IPS DF 4.7 (cell line): ENCODE data around the gene SLC46A3.
"Not testable (repeated sequence)": the region's sequence is repeated elsewhere in the genome, so short reads cannot be mapped to it uniquely, and the experiment has no call there.

Experiments
- DNase-seq: peaks from one replicate; pipeline ENCODE4 v3.0.0-alpha.2; 2013; ENCODE audit warnings: low spot score; ENCODE audit errors: extremely low read depth

SLC46A3 gene

GRCh38 chr13:28684257-28684656 is 34.5 kb downstream of the SLC46A3 start:
- peak; percentile 75 for DNase-seq

DNA sequence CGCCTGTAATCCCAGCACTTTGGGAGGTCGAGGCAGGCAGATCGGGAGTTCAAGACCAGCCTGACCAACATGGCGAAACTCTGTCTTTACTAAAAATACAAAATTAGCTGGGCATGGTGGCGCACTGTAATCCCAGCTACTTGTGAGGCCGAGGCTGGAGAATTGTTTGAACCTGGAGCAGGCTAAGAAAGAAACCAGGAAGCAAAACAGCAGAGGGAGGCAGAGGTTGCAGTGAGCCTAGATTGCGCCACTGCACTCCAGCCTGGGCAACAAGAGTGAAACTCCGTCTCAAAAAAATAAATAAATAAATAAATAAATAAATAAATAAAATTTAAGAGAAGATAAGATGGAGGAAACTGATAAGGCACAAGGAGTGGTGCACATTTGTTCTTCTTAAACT is 35.6 kb downstream of the SLC46A3 start:
- not testable (repeated sequence) for DNase-seq

- DNase-seq: no peak
These were observed 38.2 kb downstream of the SLC46A3 start for GRCh38 chr13:28680541-28680940.

DNA sequence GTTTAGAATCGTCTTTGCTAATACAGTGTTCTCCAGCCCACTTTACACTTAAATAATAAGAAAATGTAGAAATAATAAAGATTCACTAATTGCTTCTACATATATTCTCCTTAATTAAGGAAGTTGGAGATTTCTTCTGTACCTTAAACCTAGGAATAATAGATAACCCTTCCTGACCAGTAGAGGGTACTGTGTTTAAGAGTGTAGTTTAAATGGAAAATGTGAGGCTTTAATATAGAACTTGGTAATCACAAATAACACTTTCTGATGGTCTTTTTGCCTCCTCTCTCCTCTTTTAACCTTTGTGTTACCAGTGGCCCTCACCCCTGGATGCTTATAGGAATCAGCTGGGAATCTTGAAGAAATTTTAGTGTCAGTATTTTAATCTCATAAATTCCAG is 39.1 kb downstream of the SLC46A3 start:
- DNase-seq: no peak

DNA sequence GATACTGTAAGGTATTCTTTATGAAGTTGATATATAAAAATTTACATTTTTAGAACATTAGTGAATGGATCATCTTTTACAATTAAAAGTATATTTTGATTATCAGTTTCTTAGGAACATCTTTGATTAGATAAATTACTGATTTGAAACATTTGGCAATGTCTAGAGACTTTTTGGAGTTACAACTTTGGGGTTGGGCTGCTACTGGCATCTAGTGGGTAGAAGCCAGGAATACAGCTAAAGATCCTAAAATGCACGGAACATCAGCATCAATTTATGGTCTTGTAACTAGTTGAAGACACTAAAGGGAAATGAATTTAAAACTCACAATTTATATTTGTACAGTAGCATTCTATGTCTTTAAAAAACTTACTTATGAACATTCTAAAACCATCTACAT is 40.0 kb downstream of the SLC46A3 start:
- no peak for DNase-seq

DNA sequence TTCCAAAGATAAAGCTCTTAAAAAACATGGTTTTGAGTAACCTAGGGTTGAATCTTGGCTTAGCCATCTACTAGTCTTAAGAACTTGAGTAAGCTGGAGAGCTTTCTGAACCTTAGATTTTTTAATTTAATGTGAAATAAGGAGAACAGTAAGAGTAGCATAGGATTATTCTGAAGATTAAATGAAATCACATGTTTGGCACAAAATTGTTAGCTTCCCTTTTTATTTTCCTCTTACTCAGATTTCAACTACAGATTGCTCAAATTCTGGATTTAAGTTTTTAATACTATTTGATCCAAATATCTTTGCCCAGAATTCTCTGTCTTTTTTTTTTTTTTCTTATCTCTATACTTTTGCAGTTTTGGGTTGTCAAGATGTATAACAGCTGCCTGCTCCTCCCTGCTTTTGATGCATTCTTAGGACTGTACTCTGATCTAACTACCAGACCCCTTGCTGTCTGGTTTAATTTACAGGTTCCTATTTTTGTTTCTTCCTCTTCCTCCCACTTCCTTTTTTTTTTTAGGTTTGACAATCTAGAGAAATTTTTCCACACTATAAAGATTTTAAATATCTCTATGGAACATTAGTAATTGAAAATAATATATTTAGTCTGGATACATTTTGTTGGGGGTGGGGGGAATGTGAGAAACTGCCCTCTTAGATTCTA is 47.5 kb downstream of the SLC46A3 start:
- DNase-seq: no peak

- DNase-seq: no peak
These were observed 51.8 kb downstream of the SLC46A3 start for GRCh38 chr13:28666897-28667488.

DNA sequence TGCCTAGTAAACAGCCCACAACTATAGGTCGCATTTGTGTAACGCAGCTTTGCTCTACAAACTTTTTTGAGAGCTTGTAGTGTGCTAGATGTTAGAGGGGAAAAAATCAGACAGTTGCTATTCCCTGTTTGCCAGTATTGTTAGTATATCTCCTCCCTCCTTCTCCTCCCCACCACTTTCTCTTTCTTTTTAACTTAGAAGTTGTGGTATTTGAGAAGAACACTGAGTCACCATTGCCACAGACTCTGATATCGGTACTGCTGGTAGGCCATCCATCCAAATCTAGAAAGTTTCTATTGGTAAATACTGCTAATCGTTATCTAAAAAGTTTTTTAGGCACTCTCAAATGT is 59.2 kb downstream of the SLC46A3 start:
- no peak for DNase-seq

DNA sequence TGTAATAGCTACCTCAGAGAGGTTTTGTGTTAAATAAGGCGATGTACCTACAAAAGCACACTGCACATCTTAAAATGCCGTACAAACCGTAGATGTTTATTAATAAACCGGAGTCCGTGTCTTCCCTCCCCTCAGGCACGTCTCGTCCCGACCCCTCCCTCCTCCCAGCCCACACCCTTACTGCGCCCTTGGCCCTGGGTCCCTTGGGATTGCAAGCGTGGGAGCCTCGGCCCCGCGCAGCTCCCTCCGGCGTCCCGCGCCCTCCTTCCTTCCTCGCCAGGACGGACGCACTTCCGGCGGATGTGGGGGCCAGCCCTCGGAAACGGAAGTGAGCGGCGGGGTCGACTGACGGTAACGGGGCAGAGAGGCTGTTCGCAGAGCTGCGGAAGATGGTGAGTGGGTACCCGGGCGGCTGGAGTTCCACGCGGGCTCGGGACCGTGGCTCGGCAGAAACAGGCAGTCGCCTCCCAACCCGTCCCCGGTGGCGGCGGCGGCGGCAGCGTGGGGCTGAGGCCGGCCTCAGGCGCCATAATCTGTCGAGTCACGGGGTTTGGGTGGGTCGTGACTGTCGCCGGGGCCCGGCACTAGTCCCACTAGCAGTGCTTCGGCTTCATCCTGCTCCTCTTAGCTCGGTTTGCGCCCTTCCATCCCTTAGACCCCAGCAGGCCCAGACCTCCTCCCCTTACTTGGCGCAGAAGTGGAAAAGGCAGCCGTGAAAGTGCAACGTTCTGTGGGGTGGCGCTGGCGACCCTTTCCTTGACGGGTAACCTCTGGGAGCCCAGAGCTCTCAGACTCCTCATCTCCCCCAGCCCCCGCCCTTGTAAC is 59.8 kb downstream of the SLC46A3 start, which contains the start of gene POMP:
TSS of gene POMP (plus strand) at position 335 of the 825 bp plus-strand sequence. CDS start at position 390, 55 bp downstream.
- peak; percentile 56 for DNase-seq

DNA sequence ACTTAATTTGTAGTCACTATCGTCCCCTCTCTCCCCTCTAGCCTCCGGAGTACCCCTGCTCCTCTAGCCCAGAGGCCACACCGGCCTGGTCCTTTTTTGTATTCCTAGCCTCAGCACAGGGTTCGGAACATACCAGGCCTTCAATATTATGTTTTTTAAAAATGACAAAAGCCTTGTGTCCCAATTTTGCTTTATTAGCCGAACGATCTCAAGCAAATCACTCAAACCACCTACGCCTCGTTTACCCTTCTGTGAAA is 60.3 kb downstream of the SLC46A3 start:
- no peak for DNase-seq

- DNase-seq: no peak
These were observed 60.8 kb downstream of the SLC46A3 start for GRCh38 chr13:28657784-28658538.

DNA sequence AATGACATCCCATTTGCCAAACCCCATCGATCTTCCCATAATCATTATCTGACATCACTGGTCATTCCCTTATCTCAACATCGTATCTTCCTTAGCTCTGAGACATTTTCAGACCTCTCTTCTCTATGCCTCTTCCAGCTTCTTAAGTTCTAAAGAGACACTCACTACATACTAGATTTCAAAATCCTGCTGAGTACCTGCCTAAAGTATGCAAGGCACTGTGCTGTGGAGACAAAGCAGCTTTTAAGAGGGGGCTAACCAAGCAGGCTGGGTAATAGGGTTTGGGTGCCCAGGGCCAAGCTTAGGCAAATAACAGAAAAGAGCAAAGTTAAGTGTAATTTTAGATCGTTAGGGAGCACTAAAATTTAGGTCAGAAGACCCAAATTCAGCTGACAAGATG is 63.2 kb downstream of the SLC46A3 start:
- DNase-seq: no peak

DNA sequence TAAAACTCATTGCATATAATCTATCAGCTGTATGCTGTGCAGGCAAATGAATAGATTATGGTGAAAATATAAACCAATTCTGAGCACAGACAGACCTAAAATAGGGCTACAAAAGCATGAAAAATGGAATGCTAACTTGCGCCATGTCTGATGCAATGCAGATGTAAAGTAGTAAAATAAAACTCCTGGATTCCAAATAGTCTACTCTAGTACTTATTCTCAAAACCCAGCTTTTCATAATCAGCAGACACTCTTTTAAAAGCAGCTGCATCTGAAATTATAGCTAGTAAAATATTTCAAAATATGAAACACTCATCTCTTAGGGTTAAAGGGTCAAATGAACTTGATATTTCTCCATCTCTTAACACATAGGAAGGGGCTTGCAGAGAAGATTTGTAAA is 64.5 kb downstream of the SLC46A3 start:
- no peak for DNase-seq

GRCh38 chr13:28653111-28653510 is 65.7 kb downstream of the SLC46A3 start:
- DNase-seq: no peak

DNA sequence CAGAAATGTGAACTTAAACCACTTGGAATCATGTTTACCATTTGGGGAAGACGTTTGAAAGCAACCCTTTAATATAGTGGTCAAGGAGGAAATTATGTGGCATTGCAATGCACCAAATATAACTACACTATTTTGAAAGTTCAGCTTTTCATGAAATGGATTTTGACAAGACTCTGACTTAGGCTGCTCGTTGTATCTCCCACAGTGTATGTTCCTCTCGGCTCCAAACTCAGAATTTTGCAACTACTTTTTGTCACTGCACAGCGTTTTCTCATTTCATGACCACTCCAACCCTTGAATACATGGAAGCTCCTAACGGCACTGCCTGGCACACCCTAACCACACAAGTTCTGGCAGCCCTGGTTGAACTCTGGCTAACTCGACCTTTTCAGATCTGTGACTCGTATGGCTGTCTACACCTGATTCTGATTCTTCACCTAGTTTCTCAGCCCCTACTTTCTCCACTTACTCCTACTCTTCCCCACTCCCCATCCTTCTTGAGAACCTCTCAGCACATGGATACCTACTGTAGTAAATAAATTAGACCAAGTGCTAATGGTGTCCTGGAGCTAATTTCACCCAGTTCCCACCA is 66.9 kb downstream of the SLC46A3 start:
- no peak for DNase-seq

GRCh38 chr13:28650284-28650683 is 68.5 kb downstream of the SLC46A3 start:
- DNase-seq: no peak
